HepG2 (cell line): ENCODE measurements around the gene RNF114. TPM values are rescaled to one million over a fixed set of nuclear protein-coding genes. Genes with fewer than 3 reads are reported as not detected.

ENCODE experiments used
- DNMT3B ChIP-seq: conservative IDR thresholded peaks from 2 replicates; pipeline ENCODE4 v1.6.1; 2016; ENCODE audit warnings: missing biosample characterization, control low read depth
- HDAC2 ChIP-seq: sonication (generic); formaldehyde crosslinking; IDR thresholded peaks from 2 replicates; pipeline ENCODE4 v1.4.0; 2020; ENCODE audit warnings: missing genetic modification reagents
- HHEX ChIP-seq: IDR thresholded peaks from 2 replicates; pipeline ENCODE4 v1.6.1; 2016; ENCODE audit warnings: control low read depth
- HMGXB4 ChIP-seq, 2 experiments: sonication (generic) in 1 of 2; formaldehyde crosslinking in 1 of 2; IDR thresholded peaks; 2 replicates each; pipeline versions ENCODE4 v1.4.0 to v1.6.1; 2018 to 2020; ENCODE audit warnings: missing genetic modification reagents in 2 of 2, borderline replicate concordance in 1 of 2, low read depth in 1 of 2, mild to moderate bottlenecking in 1 of 2, missing biosample characterization in 1 of 2
- KDM2A ChIP-seq: sonication (generic); formaldehyde crosslinking; IDR thresholded peaks from 2 replicates; pipeline ENCODE4 v1.4.0; 2020; ENCODE audit warnings: low read depth, missing genetic modification reagents, borderline replicate concordance
- MIER3 ChIP-seq: IDR thresholded peaks from 2 replicates; pipeline ENCODE4 v1.6.1; 2016; ENCODE audit warnings: missing compliant biosample characterization, borderline replicate concordance
- NFRKB ChIP-seq: fragments of 450-650 bp; IDR thresholded peaks from 2 replicates; pipeline ENCODE4 v1.6.1; 2017
- PAX8 ChIP-seq: sonication (generic); formaldehyde crosslinking; IDR thresholded peaks from 2 replicates; pipeline ENCODE4 v1.8.0; 2022; ENCODE audit warnings: mild to moderate bottlenecking, missing genetic modification reagents, borderline replicate concordance
- PBX2 ChIP-seq: IDR thresholded peaks from 2 replicates; pipeline ENCODE4 v1.6.1; 2016; ENCODE audit warnings: control low read depth
- PHF5A ChIP-seq: IDR thresholded peaks from one replicate; pipeline ENCODE4 v1.6.1; 2018; ENCODE audit warnings: low read depth, missing genetic modification reagents; ENCODE audit not compliant: unreplicated experiment
- PRPF4 ChIP-seq: fragments of 200-400 bp; formaldehyde crosslinking; IDR thresholded peaks from 2 replicates; pipeline ENCODE4 v1.6.1; 2016; ENCODE audit warnings: low read length, low read depth; ENCODE audit not compliant: poor library complexity, severe bottlenecking
- REPIN1 ChIP-seq: sonication (generic); formaldehyde crosslinking; IDR thresholded peaks from 2 replicates; pipeline ENCODE4 v1.8.0; 2022; ENCODE audit warnings: missing genetic modification reagents, low read depth, mild to moderate bottlenecking, borderline replicate concordance
- SAP130 ChIP-seq: IDR thresholded peaks from 2 replicates; pipeline ENCODE4 v1.6.1; 2016; ENCODE audit warnings: low read depth
- SP140L ChIP-seq: sonication (generic); formaldehyde crosslinking; IDR thresholded peaks from 2 replicates; pipeline ENCODE4 v1.4.0; 2020; ENCODE audit warnings: missing genetic modification reagents, borderline replicate concordance
- TBL1XR1 ChIP-seq: fragments of 150-350 bp; IDR thresholded peaks from 2 replicates; pipeline ENCODE4 v1.6.1; 2014; ENCODE audit warnings: borderline replicate concordance, low read length; ENCODE audit not compliant: partially characterized antibody
- TBX2 ChIP-seq: sonication (generic); formaldehyde crosslinking; IDR thresholded peaks from 2 replicates; pipeline ENCODE4 v1.5.0; 2020; ENCODE audit warnings: missing genetic modification reagents, mild to moderate bottlenecking, borderline replicate concordance
- ZNF260 ChIP-seq: sonication (generic); formaldehyde crosslinking; IDR thresholded peaks from 2 replicates; pipeline ENCODE4 v1.4.0; 2020; ENCODE audit warnings: missing genetic modification reagents, low read depth, mild to moderate bottlenecking, borderline replicate concordance
- ZNF367 ChIP-seq: sonication (generic); formaldehyde crosslinking; IDR thresholded peaks from 2 replicates; pipeline ENCODE4 v1.4.0; 2020; ENCODE audit warnings: missing genetic modification reagents, borderline replicate concordance
- ZNF549 ChIP-seq: sonication (generic); formaldehyde crosslinking; IDR thresholded peaks from 2 replicates; pipeline ENCODE4 v1.5.0; 2020; ENCODE audit warnings: missing genetic modification reagents
- ZNF607 ChIP-seq: sonication (generic); formaldehyde crosslinking; IDR thresholded peaks from 2 replicates; pipeline ENCODE4 v1.5.1; 2020; ENCODE audit warnings: missing genetic modification reagents, mild to moderate bottlenecking, borderline replicate concordance
- ZNF749 ChIP-seq: sonication (generic); formaldehyde crosslinking; IDR thresholded peaks from 2 replicates; pipeline ENCODE4 v1.8.0; 2022; ENCODE audit warnings: mild to moderate bottlenecking, missing genetic modification reagents, moderate library complexity, borderline replicate concordance
- ZNF792 ChIP-seq: IDR thresholded peaks from 2 replicates; pipeline ENCODE4 v1.6.1; 2016
- ZSCAN12 ChIP-seq: sonication (generic); formaldehyde crosslinking; IDR thresholded peaks from 2 replicates; pipeline ENCODE4 v1.9.0; 2021; ENCODE audit warnings: mild to moderate bottlenecking, missing genetic modification reagents
- polyA plus RNA-seq, 8 experiments: library from polyadenylated mRNA; depleted of rRNA in 3 of 8; stranded (reverse) in 7 of 8; unstranded in 1 of 8; fragments of >200 nt; fragmentation: Illumina TruSeq in 4 of 8; extraction: Trizol in 4 of 8; gene quantifications; 2 replicates each; pipeline versions ENCODE4 v1.2.1 to v1.2.3, GENCODE V29; 2011 to 2016; ENCODE audit warnings: low read depth in 4 of 8, missing spikeins in 1 of 8, mixed read lengths in 1 of 8; ENCODE audit not compliant: insufficient read depth in 1 of 8
- total RNA-seq, 5 experiments: library from RNA; depleted of rRNA; stranded (reverse); fragments of >200 nt; fragmentation: Illumina TruSeq; extraction: Trizol; gene quantifications; 2 replicates each; pipeline ENCODE4 v1.2.3, GENCODE V29; 2016; ENCODE audit warnings: low read depth in 1 of 5
- TF ChIP-seq, protein P1 (sequence below): sonication (generic); formaldehyde crosslinking; IDR thresholded peaks from 2 replicates; pipeline ENCODE4; 2020; ENCODE audit warnings: missing genetic modification reagents, mild to moderate bottlenecking, borderline replicate concordance

The RNF114 gene
- total and polyA plus RNA-seq, 2 of the 13 experiments (the other 11 are each of a cell fraction or from before 2014, with no cell fraction given) = 119 to 126 TPM

GRCh38 chr20:49916146-49917002 is 19.8 kb upstream of the RNF114 start (continued):
- no peak for TF ChIP-seq ZNF260 (CRISPR knock-in tag)
- TF ChIP-seq ZNF749 = 0 out of 2 replicates have a peak, but pooled peaks have one; percentile 44
- TF ChIP-seq SP140L (CRISPR knock-in tag) = 0 out of 2 replicates have a peak, but pooled peaks have one; percentile 73
- peak; percentile 96 for TF ChIP-seq ZNF792 (CRISPR knock-in tag)
- no peak for TF ChIP-seq ZNF607 (CRISPR knock-in tag)
- TF ChIP-seq PRPF4 = no peak
- no peak for TF ChIP-seq NFRKB
- 0 out of 2 replicates have a peak, but pooled peaks have one; percentile 57 for TF ChIP-seq PAX8 (CRISPR knock-in tag)
- peak; percentile 47; the same call in 1 of the 2 replicates for TF ChIP-seq PBX2 (CRISPR knock-in tag)
- no peak for TF ChIP-seq ZNF549 (CRISPR knock-in tag)
- peak; percentile 99 for TF ChIP-seq SAP130
- TF ChIP-seq TBX2 (CRISPR knock-in tag) = peak; percentile 99
- no peak for TF ChIP-seq ZSCAN12
- TF ChIP-seq TBL1XR1 = peak; percentile 74
- peak; percentile 91 for TF ChIP-seq HHEX (CRISPR knock-in tag)
- no peak for TF ChIP-seq ZNF367 (CRISPR knock-in tag)
- peak; percentile 90 for TF ChIP-seq REPIN1 (CRISPR knock-in tag)
- TF ChIP-seq, protein P1, sequence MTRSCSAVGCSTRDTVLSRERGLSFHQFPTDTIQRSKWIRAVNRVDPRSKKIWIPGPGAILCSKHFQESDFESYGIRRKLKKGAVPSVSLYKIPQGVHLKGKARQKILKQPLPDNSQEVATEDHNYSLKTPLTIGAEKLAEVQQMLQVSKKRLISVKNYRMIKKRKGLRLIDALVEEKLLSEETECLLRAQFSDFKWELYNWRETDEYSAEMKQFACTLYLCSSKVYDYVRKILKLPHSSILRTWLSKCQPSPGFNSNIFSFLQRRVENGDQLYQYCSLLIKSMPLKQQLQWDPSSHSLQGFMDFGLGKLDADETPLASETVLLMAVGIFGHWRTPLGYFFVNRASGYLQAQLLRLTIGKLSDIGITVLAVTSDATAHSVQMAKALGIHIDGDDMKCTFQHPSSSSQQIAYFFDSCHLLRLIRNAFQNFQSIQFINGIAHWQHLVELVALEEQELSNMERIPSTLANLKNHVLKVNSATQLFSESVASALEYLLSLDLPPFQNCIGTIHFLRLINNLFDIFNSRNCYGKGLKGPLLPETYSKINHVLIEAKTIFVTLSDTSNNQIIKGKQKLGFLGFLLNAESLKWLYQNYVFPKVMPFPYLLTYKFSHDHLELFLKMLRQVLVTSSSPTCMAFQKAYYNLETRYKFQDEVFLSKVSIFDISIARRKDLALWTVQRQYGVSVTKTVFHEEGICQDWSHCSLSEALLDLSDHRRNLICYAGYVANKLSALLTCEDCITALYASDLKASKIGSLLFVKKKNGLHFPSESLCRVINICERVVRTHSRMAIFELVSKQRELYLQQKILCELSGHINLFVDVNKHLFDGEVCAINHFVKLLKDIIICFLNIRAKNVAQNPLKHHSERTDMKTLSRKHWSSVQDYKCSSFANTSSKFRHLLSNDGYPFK = 0 out of 2 replicates have a peak, but pooled peaks have one; percentile 9
- peak; percentile 98 for TF ChIP-seq HDAC2 (CRISPR knock-in tag)
- TF ChIP-seq DNMT3B (CRISPR knock-in tag) = peak; percentile 5; the same call in 1 of the 2 replicates
- TF ChIP-seq MIER3 (CRISPR knock-in tag) = peak; percentile 98
- TF ChIP-seq HMGXB4 (CRISPR knock-in tag; IDR thresholded peaks at IDR 0.05; ENCODE audit: borderline replicate concordance in 1 of 2, low read depth in 1 of 2) = peak in 1 of 2 experiments; percentile 26; a peak in 1 of 4 replicates
- no peak for TF ChIP-seq KDM2A
- peak; percentile 81 for TF ChIP-seq PHF5A (CRISPR knock-in tag)
